ENCODE measurements around the gene MRPL27.

GRCh38 chr17:50388728-50389127 is 15.7 kb upstream of the MRPL27 start:
- TF ChIP-seq CTCF (conservative IDR thresholded peaks at IDR 0.05; ENCODE audit: low read length) (no peak), EZH2phosphoT487 (IDR thresholded peaks at IDR 0.05; ENCODE audit: borderline replicate concordance, low read depth, low read length) (no peak)

All from OCI-LY7 (cell line).